ENCODE results near the gene LMF1.

DNA sequence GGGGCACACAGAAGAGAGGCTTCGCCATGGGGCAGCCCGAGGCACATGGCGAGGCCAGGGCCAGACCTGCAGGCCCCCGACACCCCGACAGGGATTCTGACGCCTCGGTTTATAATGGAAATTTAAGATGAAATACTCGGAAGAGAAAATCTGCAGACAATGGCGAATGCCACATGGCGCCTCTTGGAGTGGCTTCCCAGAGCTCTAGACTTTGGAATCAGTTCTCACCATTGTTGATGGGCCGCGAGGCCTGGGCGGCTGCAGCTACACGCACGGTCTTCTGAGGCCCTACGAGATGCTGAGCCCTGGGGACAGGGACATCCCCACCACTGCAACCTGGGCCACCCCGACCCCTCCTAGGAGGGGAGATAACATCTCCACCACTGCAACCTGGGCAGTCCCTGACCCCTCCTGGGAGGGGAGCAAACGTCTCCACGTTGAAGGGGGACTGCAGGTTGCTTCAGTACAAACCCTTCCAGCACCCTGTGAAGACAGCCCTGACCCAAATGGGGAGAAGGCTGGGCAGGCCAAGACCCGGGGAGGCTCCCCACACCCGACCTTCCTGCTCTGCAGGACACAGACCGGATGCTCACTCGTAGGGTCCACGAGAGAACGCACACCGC is 56.9 kb downstream of the LMF1 start:
- TF ChIP-seq, protein P1, sequence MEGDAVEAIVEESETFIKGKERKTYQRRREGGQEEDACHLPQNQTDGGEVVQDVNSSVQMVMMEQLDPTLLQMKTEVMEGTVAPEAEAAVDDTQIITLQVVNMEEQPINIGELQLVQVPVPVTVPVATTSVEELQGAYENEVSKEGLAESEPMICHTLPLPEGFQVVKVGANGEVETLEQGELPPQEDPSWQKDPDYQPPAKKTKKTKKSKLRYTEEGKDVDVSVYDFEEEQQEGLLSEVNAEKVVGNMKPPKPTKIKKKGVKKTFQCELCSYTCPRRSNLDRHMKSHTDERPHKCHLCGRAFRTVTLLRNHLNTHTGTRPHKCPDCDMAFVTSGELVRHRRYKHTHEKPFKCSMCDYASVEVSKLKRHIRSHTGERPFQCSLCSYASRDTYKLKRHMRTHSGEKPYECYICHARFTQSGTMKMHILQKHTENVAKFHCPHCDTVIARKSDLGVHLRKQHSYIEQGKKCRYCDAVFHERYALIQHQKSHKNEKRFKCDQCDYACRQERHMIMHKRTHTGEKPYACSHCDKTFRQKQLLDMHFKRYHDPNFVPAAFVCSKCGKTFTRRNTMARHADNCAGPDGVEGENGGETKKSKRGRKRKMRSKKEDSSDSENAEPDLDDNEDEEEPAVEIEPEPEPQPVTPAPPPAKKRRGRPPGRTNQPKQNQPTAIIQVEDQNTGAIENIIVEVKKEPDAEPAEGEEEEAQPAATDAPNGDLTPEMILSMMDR (conservative IDR thresholded peaks at IDR 0.05; ENCODE audit: low read length) = no peak
- TF ChIP-seq EZH2phosphoT487 (IDR thresholded peaks at IDR 0.05; ENCODE audit: borderline replicate concordance, low read depth, low read length) = no peak

Measured in OCI-LY7 (cell line).